NK-92 treated with Interleukin-12 subunit alpha and Interleukin-12 subunit beta, amount 100 ng/mL, for 24 hours (cell line): ENCODE measurements around the gene CIAO2B.

Experiments used
- DNase-seq: peaks from one replicate; lab custom pipeline; 2025; lab: John Stamatoyannopoulos, UW

The CIAO2B gene

DNA sequence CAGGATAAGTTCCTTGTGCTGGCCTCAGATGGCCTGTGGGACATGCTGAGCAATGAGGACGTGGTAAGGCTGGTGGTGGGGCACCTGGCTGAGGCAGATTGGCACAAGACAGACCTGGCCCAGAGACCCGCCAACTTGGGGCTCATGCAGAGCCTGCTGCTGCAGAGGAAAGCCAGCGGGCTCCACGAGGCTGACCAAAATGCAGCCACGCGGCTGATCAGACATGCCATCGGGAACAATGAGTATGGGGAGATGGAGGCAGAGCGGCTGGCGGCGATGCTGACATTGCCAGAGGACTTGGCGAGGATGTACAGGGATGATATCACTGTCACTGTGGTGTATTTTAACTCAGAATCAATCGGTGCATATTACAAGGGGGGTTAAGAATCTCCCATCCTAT, 48.7 kb downstream of the CIAO2B start:
- no peak for DNase-seq

GRCh38 chr16:66882702-66883101, 51.5 kb downstream of the CIAO2B start:
- no peak for DNase-seq
